Measurements from ENCODE around the gene ACSL1. TPM values are rescaled to one million over a fixed set of nuclear protein-coding genes. Genes with fewer than 3 reads are reported as not detected.

Gene ACSL1
- total RNA-seq, 1 experiment from 2014 or later: 3.5 TPM

DNA sequence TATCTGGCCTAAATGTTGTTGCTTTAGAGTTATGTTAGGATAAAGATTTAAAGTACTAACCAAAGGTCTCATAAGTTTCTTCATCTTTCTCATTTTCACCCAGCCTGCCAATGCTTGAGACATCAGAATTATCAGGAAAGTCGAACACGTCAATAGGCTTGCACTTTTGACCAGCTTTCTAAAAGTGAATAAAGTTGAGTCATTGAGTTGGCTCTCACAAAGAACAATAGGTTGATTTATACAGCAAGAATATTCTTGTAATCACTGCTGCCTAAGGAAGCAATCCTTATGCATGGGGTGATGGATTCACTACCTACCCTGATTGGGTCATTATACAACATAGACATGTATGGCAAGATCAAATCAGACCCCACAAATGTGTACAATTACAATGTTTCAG is 96.9 kb downstream of the ACSL1 start:
- Histone ChIP-seq H4K20me1 (ENCODE audit: control insufficient read depth, insufficient read depth, insufficient read length) (no peaks in the 10 kb centered on the region), H3K79me1 (ENCODE audit: insufficient read depth, low read depth, low read length, poor library complexity, severe bottlenecking) (peaks cover 6% of the 10 kb centered on the region), H3K9me3 (ENCODE audit: control insufficient read depth, low read depth, low read length) (no peaks in the 10 kb centered on the region), H3K27ac (ENCODE audit: insufficient read length, low read depth, low read length) (no peak overlapping the region), H4K91ac (ENCODE audit: insufficient read length, low read depth, low read length) (no peak overlapping the region), H4K8ac (replicated peaks; ENCODE audit: insufficient read length, low read depth, low read length) (no peak overlapping the region), H2BK120ac (ENCODE audit: low read depth, low read length, poor library complexity, severe bottlenecking) (no peak overlapping the region), H3K4me2 (ENCODE audit: insufficient read depth, insufficient read length, low read length) (no peak overlapping the region), H2BK15ac (ENCODE audit: low read depth, low read length) (no peak overlapping the region), H2BK12ac (ENCODE audit: insufficient read length, low read depth, low read length) (no peak overlapping the region), H3K4me1 (ENCODE audit: insufficient read depth, low read length) (no peaks in the 10 kb centered on the region), H3K23me2 (ENCODE audit: insufficient read length, low read depth, low read length, poor library complexity, severe bottlenecking) (peaks cover 4% of the 10 kb centered on the region), H2AK5ac (ENCODE audit: insufficient read length, low read length) (no peak overlapping the region), H3K4ac (ENCODE audit: low read depth, low read length) (no peak overlapping the region), H3K79me2 (ENCODE audit: insufficient read depth, low read length) (peaks cover 17% of the 10 kb centered on the region; the same call in 1 of the 2 replicates), H3K9ac (ENCODE audit: extremely low read depth, insufficient read length, low read length) (no peak overlapping the region), H3K27me3 (ENCODE audit: insufficient read depth, low read length) (no peaks in the 10 kb centered on the region), H2BK20ac (ENCODE audit: low read depth, low read length, poor library complexity, severe bottlenecking) (no peak overlapping the region), H3K14ac (ENCODE audit: insufficient read depth, low read length) (no peak overlapping the region), H3K18ac (ENCODE audit: insufficient read length, low read depth, low read length) (no peak overlapping the region), H3T11ph (ENCODE audit: low read length) (no peak overlapping the region), H3K56ac (ENCODE audit: insufficient read length, low read depth, low read length) (no peak overlapping the region), H4K5ac (ENCODE audit: insufficient read length, low read depth, low read length) (no peak overlapping the region), H2BK5ac (ENCODE audit: insufficient read length, low read length) (no peak overlapping the region), H2AFZ (ENCODE audit: low read length) (no peak overlapping the region), H3K23ac (ENCODE audit: insufficient read length, low read depth, low read length) (no peak overlapping the region)
- Mint-ChIP-seq H3K27me3 (ENCODE audit: low read depth) (no peaks in the 10 kb centered on the region), H3K4me1 (peaks cover 21 to 25% of the 10 kb centered on the region in 2 experiments), H3K9me3 (no peaks in the 10 kb centered on the region), H3K36me3 (ENCODE audit: insufficient read depth in 1 of 3, low read depth in 3 of 3) (peaks cover 43 to 87% (median 79%) of the 10 kb centered on the region in 3 experiments), H3K27ac (no peak overlapping the region), H3K4me3 (no peak overlapping the region)
- no peak for DNase-seq
- TF ChIP-seq, protein P1, sequence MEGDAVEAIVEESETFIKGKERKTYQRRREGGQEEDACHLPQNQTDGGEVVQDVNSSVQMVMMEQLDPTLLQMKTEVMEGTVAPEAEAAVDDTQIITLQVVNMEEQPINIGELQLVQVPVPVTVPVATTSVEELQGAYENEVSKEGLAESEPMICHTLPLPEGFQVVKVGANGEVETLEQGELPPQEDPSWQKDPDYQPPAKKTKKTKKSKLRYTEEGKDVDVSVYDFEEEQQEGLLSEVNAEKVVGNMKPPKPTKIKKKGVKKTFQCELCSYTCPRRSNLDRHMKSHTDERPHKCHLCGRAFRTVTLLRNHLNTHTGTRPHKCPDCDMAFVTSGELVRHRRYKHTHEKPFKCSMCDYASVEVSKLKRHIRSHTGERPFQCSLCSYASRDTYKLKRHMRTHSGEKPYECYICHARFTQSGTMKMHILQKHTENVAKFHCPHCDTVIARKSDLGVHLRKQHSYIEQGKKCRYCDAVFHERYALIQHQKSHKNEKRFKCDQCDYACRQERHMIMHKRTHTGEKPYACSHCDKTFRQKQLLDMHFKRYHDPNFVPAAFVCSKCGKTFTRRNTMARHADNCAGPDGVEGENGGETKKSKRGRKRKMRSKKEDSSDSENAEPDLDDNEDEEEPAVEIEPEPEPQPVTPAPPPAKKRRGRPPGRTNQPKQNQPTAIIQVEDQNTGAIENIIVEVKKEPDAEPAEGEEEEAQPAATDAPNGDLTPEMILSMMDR (conservative IDR thresholded peaks at IDR 0.05): no peak
- WGBS (ENCODE audit: extremely low coverage, insufficient read length, low lambda C conversion rate): no CpG with 5 or more reads among the region's 2 CpGs
